ENCODE data around the gene HOATZ. TPM values are rescaled to one million over a fixed set of nuclear protein-coding genes. Genes with fewer than 3 reads are reported as not detected.

Gene HOATZ
- not detected for polyA plus RNA-seq

GRCh38 chr11:111514216-111515031 lies at the start of gene HOATZ:
Gene HOATZ, plus strand, starts transcription at chr11:111514778. Its CDS starts 7 bp downstream, at chr11:111514785.
- Histone ChIP-seq H3K9me3 (ENCODE audit: control insufficient read depth in 2 of 2, insufficient read depth in 1 of 2, low read depth in 1 of 2, low read length in 1 of 2) (no peaks in the 10 kb centered on the region), H3K4me1 (ENCODE audit: control insufficient read depth in 2 of 2, insufficient read depth in 2 of 2, low read length in 1 of 2) (peaks cover 0 to 8% of the 10 kb centered on the region in 2 donors), H3K36me3 (ENCODE audit: control insufficient read depth in 2 of 2, insufficient read depth in 2 of 2, low read length in 1 of 2) (no peaks in the 10 kb centered on the region), H3K27me3 (ENCODE audit: control insufficient read depth in 1 of 2, insufficient read depth in 2 of 2, low read length in 2 of 2) (peaks cover 2 to 6% of the 10 kb centered on the region in 2 donors), H3K27ac (ENCODE audit: low read depth in 2 of 2, low read length in 1 of 2) (no peak within 1 kb of the TSS), H3K4me3 (ENCODE audit: low read depth in 1 of 2, low read length in 2 of 2) (no peak within 1 kb of the TSS)
- WGBS, 2 donors, result 20 to 29% methylated on average over 39 of the region's 39 CpGs

DNA sequence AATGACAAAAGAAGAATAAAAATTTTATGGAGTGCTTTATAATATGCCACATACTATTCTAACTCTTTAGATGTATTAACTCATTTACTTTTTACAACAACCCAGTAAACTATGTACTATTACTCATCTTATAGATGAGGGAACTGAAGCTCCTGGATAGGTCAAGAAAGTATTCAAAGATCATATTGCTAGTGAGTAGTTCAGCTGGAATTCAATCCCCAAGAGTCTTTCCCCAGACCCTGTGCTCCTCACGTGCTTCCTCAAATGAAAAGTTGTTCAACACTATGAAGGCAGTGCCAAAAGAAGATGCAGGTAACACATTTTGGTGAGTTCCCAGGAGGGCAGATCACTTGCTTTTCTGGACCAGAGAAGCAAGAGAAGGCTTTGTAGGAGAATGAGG lies 49.2 kb upstream of the HOATZ start:
- no peaks in the 10 kb centered on the region for H3K36me3 ChIP-seq (ENCODE audit: control insufficient read depth in 2 of 2, insufficient read depth in 2 of 2, low read length in 1 of 2)
- H3K9me3 ChIP-seq (ENCODE audit: control insufficient read depth in 2 of 2, insufficient read depth in 1 of 2, low read depth in 1 of 2, low read length in 1 of 2), result no peaks in the 10 kb centered on the region
- 89 to 91% methylated on average over 1 of the region's 1 CpG for WGBS, 2 donors
- H3K4me3 ChIP-seq (ENCODE audit: low read depth in 1 of 2, low read length in 2 of 2), result no peak overlapping the region
- H3K4me1 ChIP-seq (ENCODE audit: control insufficient read depth in 2 of 2, insufficient read depth in 2 of 2, low read length in 1 of 2), result no peaks in the 10 kb centered on the region
- no peak overlapping the region for H3K27ac ChIP-seq (ENCODE audit: low read depth in 2 of 2, low read length in 1 of 2)
- no peaks in the 10 kb centered on the region for H3K27me3 ChIP-seq (ENCODE audit: control insufficient read depth in 1 of 2, insufficient read depth in 2 of 2, low read length in 2 of 2)

DNA sequence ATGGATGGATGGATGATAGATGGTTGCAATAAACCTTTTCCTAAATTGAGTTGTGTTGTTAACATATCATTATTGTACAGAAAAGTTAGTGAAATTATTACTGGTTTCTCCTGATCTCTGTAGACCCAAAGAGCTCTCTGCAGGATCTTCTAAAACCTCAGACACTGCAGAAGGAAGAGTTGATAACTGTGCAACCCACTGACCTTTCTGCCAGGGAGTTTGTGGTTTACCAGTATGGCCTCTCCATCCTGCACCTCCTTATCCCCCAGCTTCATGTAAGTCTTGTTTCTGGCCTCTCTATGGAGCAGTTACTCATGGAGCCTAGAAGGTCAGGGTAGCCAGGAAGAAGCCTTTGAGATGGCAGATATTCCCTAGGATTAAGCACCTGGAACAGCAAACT lies 48.0 kb upstream of the HOATZ start:
- no peaks in the 10 kb centered on the region for H3K9me3 ChIP-seq (ENCODE audit: control insufficient read depth in 2 of 2, insufficient read depth in 1 of 2, low read depth in 1 of 2, low read length in 1 of 2)
- no peak overlapping the region for H3K27ac ChIP-seq (ENCODE audit: low read depth in 2 of 2, low read length in 1 of 2)
- no peak overlapping the region for H3K4me3 ChIP-seq (ENCODE audit: low read depth in 1 of 2, low read length in 2 of 2)
- no peaks in the 10 kb centered on the region for H3K36me3 ChIP-seq (ENCODE audit: control insufficient read depth in 2 of 2, insufficient read depth in 2 of 2, low read length in 1 of 2)
- no peaks in the 10 kb centered on the region for H3K27me3 ChIP-seq (ENCODE audit: control insufficient read depth in 1 of 2, insufficient read depth in 2 of 2, low read length in 2 of 2)
- H3K4me1 ChIP-seq (ENCODE audit: control insufficient read depth in 2 of 2, insufficient read depth in 2 of 2, low read length in 1 of 2), result no peaks in the 10 kb centered on the region

DNA sequence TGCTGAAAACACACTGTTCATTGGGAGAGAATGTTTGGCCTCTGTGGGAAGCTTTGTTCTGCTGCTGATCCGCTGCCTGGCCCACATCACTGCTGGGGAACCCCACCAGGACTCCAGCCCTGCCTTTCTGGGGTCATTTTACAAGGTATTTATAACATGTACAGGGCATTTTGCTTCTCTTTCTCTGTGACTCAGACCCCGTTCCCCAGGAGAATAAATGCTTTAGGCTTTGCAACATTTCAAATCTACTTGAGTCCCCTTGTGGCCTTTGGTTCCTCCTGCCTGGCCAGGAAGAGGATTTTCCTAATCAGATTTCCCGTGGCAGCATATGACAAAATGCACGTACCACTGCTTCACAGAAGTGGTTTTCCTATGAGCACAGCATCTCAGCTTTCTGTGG lies 45.4 kb upstream of the HOATZ start:
- H3K27me3 ChIP-seq (ENCODE audit: control insufficient read depth in 1 of 2, insufficient read depth in 2 of 2, low read length in 2 of 2), result no peaks in the 10 kb centered on the region
- H3K27ac ChIP-seq (ENCODE audit: low read depth in 2 of 2, low read length in 1 of 2), result no peak overlapping the region
- H3K9me3 ChIP-seq (ENCODE audit: control insufficient read depth in 2 of 2, insufficient read depth in 1 of 2, low read depth in 1 of 2, low read length in 1 of 2), result no peaks in the 10 kb centered on the region
- no peaks in the 10 kb centered on the region for H3K4me1 ChIP-seq (ENCODE audit: control insufficient read depth in 2 of 2, insufficient read depth in 2 of 2, low read length in 1 of 2)
- H3K4me3 ChIP-seq (ENCODE audit: low read depth in 1 of 2, low read length in 2 of 2), result no peak overlapping the region
- 61 to 64% methylated on average over 4 of the region's 4 CpGs for WGBS, 2 donors
- H3K36me3 ChIP-seq (ENCODE audit: control insufficient read depth in 2 of 2, insufficient read depth in 2 of 2, low read length in 1 of 2), result no peaks in the 10 kb centered on the region

GRCh38 chr11:111472228-111472627 lies 42.4 kb upstream of the HOATZ start:
- no peaks in the 10 kb centered on the region for H3K27me3 ChIP-seq (ENCODE audit: control insufficient read depth in 1 of 2, insufficient read depth in 2 of 2, low read length in 2 of 2)
- no peaks in the 10 kb centered on the region for H3K36me3 ChIP-seq (ENCODE audit: control insufficient read depth in 2 of 2, insufficient read depth in 2 of 2, low read length in 1 of 2)
- no peak overlapping the region for H3K27ac ChIP-seq (ENCODE audit: low read depth in 2 of 2, low read length in 1 of 2)
- WGBS, 2 donors, result 75 to 81% methylated on average over 1 of the region's 1 CpG
- no peaks in the 10 kb centered on the region for H3K4me1 ChIP-seq (ENCODE audit: control insufficient read depth in 2 of 2, insufficient read depth in 2 of 2, low read length in 1 of 2)
- H3K9me3 ChIP-seq (ENCODE audit: control insufficient read depth in 2 of 2, insufficient read depth in 1 of 2, low read depth in 1 of 2, low read length in 1 of 2), result no peaks in the 10 kb centered on the region
- no peak overlapping the region for H3K4me3 ChIP-seq (ENCODE audit: low read depth in 1 of 2, low read length in 2 of 2)

DNA sequence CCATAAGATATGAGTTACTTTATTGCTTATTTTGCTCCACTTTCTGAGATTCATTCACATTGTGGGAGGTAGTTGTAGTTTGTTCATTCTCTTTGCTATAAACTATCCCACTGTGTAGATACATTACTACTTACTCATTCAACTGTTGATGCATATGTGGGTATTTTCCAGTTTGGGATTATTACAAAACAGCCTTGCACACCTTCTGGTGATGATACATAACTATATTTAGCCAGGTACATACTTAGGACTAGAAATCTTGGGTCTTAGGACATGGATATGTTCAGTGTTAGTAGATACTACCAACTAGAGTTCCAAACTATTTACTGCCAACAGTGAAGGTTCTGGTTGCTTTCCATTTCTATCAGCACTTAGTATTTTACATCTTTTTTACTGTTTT lies 40.1 kb upstream of the HOATZ start:
- H3K4me1 ChIP-seq (ENCODE audit: control insufficient read depth in 2 of 2, insufficient read depth in 2 of 2, low read length in 1 of 2), result no peaks in the 10 kb centered on the region
- H3K36me3 ChIP-seq (ENCODE audit: control insufficient read depth in 2 of 2, insufficient read depth in 2 of 2, low read length in 1 of 2), result no peaks in the 10 kb centered on the region
- no peaks in the 10 kb centered on the region for H3K9me3 ChIP-seq (ENCODE audit: control insufficient read depth in 2 of 2, insufficient read depth in 1 of 2, low read depth in 1 of 2, low read length in 1 of 2)
- H3K27ac ChIP-seq (ENCODE audit: low read depth in 2 of 2, low read length in 1 of 2), result no peak overlapping the region
- no peaks in the 10 kb centered on the region for H3K27me3 ChIP-seq (ENCODE audit: control insufficient read depth in 1 of 2, insufficient read depth in 2 of 2, low read length in 2 of 2)
- no peak overlapping the region for H3K4me3 ChIP-seq (ENCODE audit: low read depth in 1 of 2, low read length in 2 of 2)

DNA sequence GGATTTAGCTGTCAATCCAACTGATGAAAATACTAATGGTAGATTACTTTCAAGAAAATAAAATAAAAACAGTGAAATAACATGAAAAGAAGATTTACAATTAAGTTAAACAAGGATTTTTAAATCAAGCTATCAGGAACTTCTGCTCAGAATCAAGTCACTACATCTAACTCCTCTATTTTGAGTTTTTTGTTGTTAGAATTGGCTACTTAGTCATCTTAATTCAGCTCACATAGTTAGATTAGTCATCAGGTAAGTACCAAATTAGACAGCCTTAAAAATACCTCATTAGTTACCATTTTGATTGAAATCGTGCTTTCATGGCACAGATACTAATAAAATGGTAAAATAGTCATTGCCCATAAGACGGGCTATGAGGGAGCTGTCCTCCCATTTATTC lies 38.2 kb upstream of the HOATZ start:
- 29 to 33% methylated on average over 2 of the region's 2 CpGs for WGBS, 2 donors
- no peaks in the 10 kb centered on the region for H3K27me3 ChIP-seq (ENCODE audit: control insufficient read depth in 1 of 2, insufficient read depth in 2 of 2, low read length in 2 of 2)
- H3K4me1 ChIP-seq (ENCODE audit: control insufficient read depth in 2 of 2, insufficient read depth in 2 of 2, low read length in 1 of 2), result no peaks in the 10 kb centered on the region
- no peak overlapping the region for H3K4me3 ChIP-seq (ENCODE audit: low read depth in 1 of 2, low read length in 2 of 2)
- no peaks in the 10 kb centered on the region for H3K9me3 ChIP-seq (ENCODE audit: control insufficient read depth in 2 of 2, insufficient read depth in 1 of 2, low read depth in 1 of 2, low read length in 1 of 2)
- no peak overlapping the region for H3K27ac ChIP-seq (ENCODE audit: low read depth in 2 of 2, low read length in 1 of 2)
- no peaks in the 10 kb centered on the region for H3K36me3 ChIP-seq (ENCODE audit: control insufficient read depth in 2 of 2, insufficient read depth in 2 of 2, low read length in 1 of 2)

DNA sequence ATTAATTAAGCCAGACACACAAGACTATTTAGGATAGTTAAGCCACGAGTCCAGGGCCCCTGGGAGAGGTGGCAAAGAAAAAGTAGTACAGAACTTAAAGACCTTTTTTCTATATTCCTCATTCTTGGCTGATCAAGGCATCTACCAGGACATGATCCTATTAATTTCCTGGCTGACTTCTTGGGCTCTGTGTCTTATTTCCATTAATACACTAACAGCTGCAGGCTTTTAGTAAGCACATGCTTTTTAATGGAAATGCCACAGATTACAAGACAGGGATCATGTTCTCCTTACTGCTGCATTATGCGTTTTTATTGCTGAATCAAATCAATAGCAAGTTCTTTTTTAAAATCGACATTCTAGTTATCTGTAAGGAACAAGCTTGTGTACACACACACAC lies 37.6 kb upstream of the HOATZ start:
- no peaks in the 10 kb centered on the region for H3K27me3 ChIP-seq (ENCODE audit: control insufficient read depth in 1 of 2, insufficient read depth in 2 of 2, low read length in 2 of 2)
- H3K36me3 ChIP-seq (ENCODE audit: control insufficient read depth in 2 of 2, insufficient read depth in 2 of 2, low read length in 1 of 2), result no peaks in the 10 kb centered on the region
- WGBS, 2 donors, result 39 to 56% methylated on average over 3 of the region's 3 CpGs
- no peaks in the 10 kb centered on the region for H3K9me3 ChIP-seq (ENCODE audit: control insufficient read depth in 2 of 2, insufficient read depth in 1 of 2, low read depth in 1 of 2, low read length in 1 of 2)
- H3K27ac ChIP-seq (ENCODE audit: low read depth in 2 of 2, low read length in 1 of 2), result no peak overlapping the region
- no peak overlapping the region for H3K4me3 ChIP-seq (ENCODE audit: low read depth in 1 of 2, low read length in 2 of 2)
- H3K4me1 ChIP-seq (ENCODE audit: control insufficient read depth in 2 of 2, insufficient read depth in 2 of 2, low read length in 1 of 2), result no peaks in the 10 kb centered on the region

GRCh38 chr11:111477898-111478297 lies 36.7 kb upstream of the HOATZ start:
- peaks cover 0 to under 1% of the 10 kb centered on the region in 2 donors for H3K9me3 ChIP-seq (ENCODE audit: control insufficient read depth in 2 of 2, insufficient read depth in 1 of 2, low read depth in 1 of 2, low read length in 1 of 2)
- no peak overlapping the region for H3K27ac ChIP-seq (ENCODE audit: low read depth in 2 of 2, low read length in 1 of 2)
- no peaks in the 10 kb centered on the region for H3K4me1 ChIP-seq (ENCODE audit: control insufficient read depth in 2 of 2, insufficient read depth in 2 of 2, low read length in 1 of 2)
- H3K4me3 ChIP-seq (ENCODE audit: low read depth in 1 of 2, low read length in 2 of 2), result no peak overlapping the region
- no peaks in the 10 kb centered on the region for H3K36me3 ChIP-seq (ENCODE audit: control insufficient read depth in 2 of 2, insufficient read depth in 2 of 2, low read length in 1 of 2)
- 87 to 89% methylated on average over 2 of the region's 2 CpGs for WGBS, 2 donors
- H3K27me3 ChIP-seq (ENCODE audit: control insufficient read depth in 1 of 2, insufficient read depth in 2 of 2, low read length in 2 of 2), result no peaks in the 10 kb centered on the region

- Histone ChIP-seq H3K27ac (ENCODE audit: low read depth in 2 of 2, low read length in 1 of 2) (no peak overlapping the region), H3K4me1 (ENCODE audit: control insufficient read depth in 2 of 2, insufficient read depth in 2 of 2, low read length in 1 of 2) (no peaks in the 10 kb centered on the region), H3K4me3 (ENCODE audit: low read depth in 1 of 2, low read length in 2 of 2) (no peak overlapping the region), H3K9me3 (ENCODE audit: control insufficient read depth in 2 of 2, insufficient read depth in 1 of 2, low read depth in 1 of 2, low read length in 1 of 2) (peaks cover 0 to 2% of the 10 kb centered on the region in 2 donors), H3K36me3 (ENCODE audit: control insufficient read depth in 2 of 2, insufficient read depth in 2 of 2, low read length in 1 of 2) (no peaks in the 10 kb centered on the region), H3K27me3 (ENCODE audit: control insufficient read depth in 1 of 2, insufficient read depth in 2 of 2, low read length in 2 of 2) (no peaks in the 10 kb centered on the region)
- WGBS, 2 donors, result 83 to 85% methylated on average over 1 of the region's 1 CpG
Observed at GRCh38 chr11:111479666-111480065, 34.9 kb upstream of the HOATZ start.
